ENCODE data around the gene SRP9. TPM values are rescaled to one million over a fixed set of nuclear protein-coding genes. Genes with fewer than 3 reads are reported as not detected.

SRP9 gene
- total and polyA plus RNA-seq, 4 donors = 156 to 244 (median 182) TPM

DNA sequence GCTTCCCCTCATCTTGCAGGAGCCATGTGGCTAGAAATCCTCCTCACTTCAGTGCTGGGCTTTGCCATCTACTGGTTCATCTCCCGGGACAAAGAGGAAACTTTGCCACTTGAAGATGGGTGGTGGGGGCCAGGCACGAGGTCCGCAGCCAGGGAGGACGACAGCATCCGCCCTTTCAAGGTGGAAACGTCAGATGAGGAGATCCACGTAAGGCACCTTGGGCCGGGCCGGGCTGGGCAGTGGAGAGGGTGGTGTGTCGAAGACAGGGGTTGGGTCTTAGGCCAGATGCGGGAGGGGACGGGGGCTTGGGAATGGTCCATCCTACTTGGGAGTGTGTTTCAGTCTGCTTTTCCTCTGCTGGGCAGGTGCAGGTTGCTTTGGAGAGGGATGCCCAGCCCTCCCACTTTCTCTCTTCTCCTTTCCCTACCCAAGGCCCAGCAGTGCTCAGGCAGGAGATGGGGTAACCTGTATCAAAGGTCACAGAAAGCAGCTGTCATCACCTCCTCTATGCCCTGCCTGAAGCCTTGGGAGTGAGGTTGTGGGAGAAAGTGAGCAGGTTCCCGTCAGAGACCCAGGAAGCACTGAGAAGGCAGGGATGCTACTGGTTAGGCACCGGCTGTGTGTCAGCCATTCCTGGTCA lies 51.2 kb downstream of the SRP9 start:
- no peak overlapping the region for H3K4me3 ChIP-seq
- WGBS, 2 donors = 95% methylated on average over 14 of the region's 14 CpGs
- TF ChIP-seq, protein P1, sequence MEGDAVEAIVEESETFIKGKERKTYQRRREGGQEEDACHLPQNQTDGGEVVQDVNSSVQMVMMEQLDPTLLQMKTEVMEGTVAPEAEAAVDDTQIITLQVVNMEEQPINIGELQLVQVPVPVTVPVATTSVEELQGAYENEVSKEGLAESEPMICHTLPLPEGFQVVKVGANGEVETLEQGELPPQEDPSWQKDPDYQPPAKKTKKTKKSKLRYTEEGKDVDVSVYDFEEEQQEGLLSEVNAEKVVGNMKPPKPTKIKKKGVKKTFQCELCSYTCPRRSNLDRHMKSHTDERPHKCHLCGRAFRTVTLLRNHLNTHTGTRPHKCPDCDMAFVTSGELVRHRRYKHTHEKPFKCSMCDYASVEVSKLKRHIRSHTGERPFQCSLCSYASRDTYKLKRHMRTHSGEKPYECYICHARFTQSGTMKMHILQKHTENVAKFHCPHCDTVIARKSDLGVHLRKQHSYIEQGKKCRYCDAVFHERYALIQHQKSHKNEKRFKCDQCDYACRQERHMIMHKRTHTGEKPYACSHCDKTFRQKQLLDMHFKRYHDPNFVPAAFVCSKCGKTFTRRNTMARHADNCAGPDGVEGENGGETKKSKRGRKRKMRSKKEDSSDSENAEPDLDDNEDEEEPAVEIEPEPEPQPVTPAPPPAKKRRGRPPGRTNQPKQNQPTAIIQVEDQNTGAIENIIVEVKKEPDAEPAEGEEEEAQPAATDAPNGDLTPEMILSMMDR (IDR thresholded peaks at IDR 0.05; ENCODE audit: control extremely low read depth, extremely low read depth) = no peak
- no peak overlapping the region for H3K27ac ChIP-seq (ENCODE audit: low read depth in 1 of 2, low read length in 1 of 2)
- no peaks in the 10 kb centered on the region for H3K27me3 ChIP-seq (ENCODE audit: control insufficient read depth in 3 of 3, insufficient read depth in 3 of 3, low read length in 2 of 3)
- peaks cover 4 to 30% (median 20%) of the 10 kb centered on the region in 4 donors for H3K36me3 ChIP-seq (ENCODE audit: control insufficient read depth in 4 of 4, insufficient read depth in 4 of 4, low read length in 4 of 4)
- ATAC-seq (ENCODE audit: insufficient read depth, low FRiP score) (no peak), DNase-seq (no peak)
- H3K9ac ChIP-seq (ENCODE audit: insufficient read depth in 1 of 2, low read length in 2 of 2) = no peak overlapping the region
- no peaks in the 10 kb centered on the region for H3K9me3 ChIP-seq (ENCODE audit: control insufficient read depth in 4 of 4, insufficient read depth in 3 of 4, low read length in 3 of 4)
- H3K4me1 ChIP-seq (ENCODE audit: control insufficient read depth in 5 of 5, insufficient read depth in 5 of 5, low read length in 5 of 5) = peaks cover 0 to 28% (median 17%) of the 10 kb centered on the region in 5 donors

DNA sequence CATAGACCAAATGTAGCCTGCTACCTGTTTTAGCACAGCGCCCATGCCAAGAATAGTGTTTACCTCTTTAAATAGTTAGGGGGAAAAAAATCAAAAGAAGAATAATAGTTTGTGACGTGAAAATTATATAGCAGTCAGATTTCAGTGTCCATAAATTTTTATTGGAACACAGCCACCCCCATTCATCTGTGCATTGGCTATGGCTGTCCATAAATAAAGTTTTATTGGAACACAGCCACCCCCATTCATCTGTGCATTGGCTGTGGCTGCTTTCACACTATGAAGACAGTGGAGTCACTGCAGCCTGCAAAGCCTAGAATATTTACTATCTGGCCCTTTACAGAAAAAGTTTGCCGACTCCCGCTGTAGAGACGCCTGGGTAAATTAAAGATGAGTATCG lies 53.2 kb downstream of the SRP9 start:
- Histone ChIP-seq H3K4me3 (no peak overlapping the region), H3K9ac (ENCODE audit: insufficient read depth in 1 of 2, low read length in 2 of 2) (no peak overlapping the region), H3K4me1 (ENCODE audit: control insufficient read depth in 5 of 5, insufficient read depth in 5 of 5, low read length in 5 of 5) (peaks cover 0 to 21% (median 11%) of the 10 kb centered on the region in 5 donors), H3K27ac (ENCODE audit: low read depth in 1 of 2, low read length in 1 of 2) (no peak overlapping the region), H3K9me3 (ENCODE audit: control insufficient read depth in 4 of 4, insufficient read depth in 3 of 4, low read length in 3 of 4) (no peaks in the 10 kb centered on the region), H3K27me3 (ENCODE audit: control insufficient read depth in 3 of 3, insufficient read depth in 3 of 3, low read length in 2 of 3) (no peaks in the 10 kb centered on the region), H3K36me3 (ENCODE audit: control insufficient read depth in 4 of 4, insufficient read depth in 4 of 4, low read length in 4 of 4) (peaks cover 4 to 34% (median 24%) of the 10 kb centered on the region in 4 donors)
- ATAC-seq (ENCODE audit: insufficient read depth, low FRiP score) (no peak), DNase-seq (no peak)
- TF ChIP-seq, protein P1 (IDR thresholded peaks at IDR 0.05; ENCODE audit: control extremely low read depth, extremely low read depth) = no peak
- whole genome bisulfite sequencing, 2 donors = 94 to 96% methylated on average over 6 of the region's 6 CpGs

GRCh38 chr1:225834417-225835329 lies 57.0 kb downstream of the SRP9 start:
- peak; percentile 83 to 98 (median 98) for DNase-seq
- no peak for ATAC-seq (ENCODE audit: insufficient read depth, low FRiP score)
- H3K27ac ChIP-seq (ENCODE audit: low read depth in 1 of 2, low read length in 1 of 2) = peak overlapping the region in 1 of 2 donors; percentile 80
- peaks cover 4 to 55% (median 38%) of the 10 kb centered on the region in 4 donors for H3K36me3 ChIP-seq (ENCODE audit: control insufficient read depth in 4 of 4, insufficient read depth in 4 of 4, low read length in 4 of 4)
- TF ChIP-seq, protein P1 (IDR thresholded peaks at IDR 0.05; ENCODE audit: control extremely low read depth, extremely low read depth) = no peak
- H3K4me1 ChIP-seq (ENCODE audit: control insufficient read depth in 5 of 5, insufficient read depth in 5 of 5, low read length in 5 of 5) = peaks cover 0 to 24% (median 6%) of the 10 kb centered on the region in 5 donors
- no peak overlapping the region for H3K4me3 ChIP-seq
- H3K9ac ChIP-seq (ENCODE audit: insufficient read depth in 1 of 2, low read length in 2 of 2) = no peak overlapping the region
- WGBS, 2 donors = 66 to 80% methylated on average over 7 of the region's 7 CpGs
- H3K9me3 ChIP-seq (ENCODE audit: control insufficient read depth in 4 of 4, insufficient read depth in 3 of 4, low read length in 3 of 4) = no peaks in the 10 kb centered on the region
- no peaks in the 10 kb centered on the region for H3K27me3 ChIP-seq (ENCODE audit: control insufficient read depth in 3 of 3, insufficient read depth in 3 of 3, low read length in 2 of 3)

Measured in lung (tissue), 12 donors.